HUES64 (cell line): ENCODE data around the gene CHI3L2.
A peak's percentile ranks its signal among the peaks of the same experiment; 100 is the strongest.

ENCODE experiments used
- H3K27ac ChIP-seq: 2 replicates; pipeline ENCODE4 v1.7.0; 2013; ENCODE audit warnings: low read depth, low read length, inconsistent platforms
- H3K27me3 ChIP-seq: 2 replicates; pipeline ENCODE4 v1.6.1; 2013; ENCODE audit warnings: mild to moderate bottlenecking, low read length; ENCODE audit not compliant: insufficient read depth
- H3K36me3 ChIP-seq: 2 replicates; pipeline ENCODE4 v1.6.1; 2013; ENCODE audit warnings: mild to moderate bottlenecking, low read length; ENCODE audit not compliant: insufficient read depth
- H3K4me1 ChIP-seq: 2 replicates; pipeline ENCODE4 v1.6.1; 2013; ENCODE audit warnings: mild to moderate bottlenecking, low read length, moderate library complexity; ENCODE audit not compliant: insufficient read depth
- H3K4me3 ChIP-seq: 2 replicates; pipeline ENCODE4 v1.5.1; 2013; ENCODE audit warnings: mild to moderate bottlenecking, low read length, moderate library complexity
- H3K9ac ChIP-seq: 2 replicates; pipeline ENCODE4 v1.6.1; 2013; ENCODE audit warnings: mild to moderate bottlenecking, low read depth, low read length
- H3K9me3 ChIP-seq: 2 replicates; pipeline ENCODE4 v1.6.1; 2013; ENCODE audit warnings: low read depth, low read length; ENCODE audit not compliant: insufficient read depth
- WGBS: fragments of 150-250, 120-280 bp; methylation state at CpG from one replicate; pipeline ENCODE4 v1.1.7; 2013; ENCODE audit warnings: missing lambda C conversion rate; 5-methylcytosine and 5-hydroxymethylcytosine counted together

Gene CHI3L2

GRCh38 chr1:111270771-111271463 lies 43.4 kb downstream of the CHI3L2 start:
- WGBS: 95% methylated on average over 40 of the region's 40 CpGs
- Histone ChIP-seq H3K4me1 (peaks cover 10% of the 10 kb centered on the region), H3K9me3 (no peaks in the 10 kb centered on the region), H3K27ac (no peak overlapping the region; the same call in 1 of the 2 replicates), H3K9ac (no peak overlapping the region), H3K4me3 (no peak overlapping the region), H3K27me3 (no peaks in the 10 kb centered on the region), H3K36me3 (no peaks in the 10 kb centered on the region)

DNA sequence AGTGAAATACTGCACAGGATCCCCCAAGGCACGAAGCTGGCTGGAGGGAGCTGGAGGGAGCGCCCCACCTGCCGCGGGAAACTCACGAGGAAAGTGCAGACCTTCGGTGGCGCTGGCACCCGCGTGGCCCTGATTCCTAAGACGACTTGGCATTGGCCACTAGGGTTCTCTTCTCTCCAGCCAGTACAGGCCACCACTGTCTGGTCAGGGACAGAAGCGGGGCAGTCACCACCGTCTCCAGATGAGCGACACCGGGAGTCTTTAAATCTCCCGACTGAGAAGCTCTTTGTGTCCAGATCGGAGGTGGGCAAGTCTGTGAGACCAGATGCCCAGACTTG lies 43.9 kb downstream of the CHI3L2 start:
- peaks cover 3% of the 10 kb centered on the region; the same call in 1 of the 2 replicates for H3K9me3 ChIP-seq
- H3K27me3 ChIP-seq: no peaks in the 10 kb centered on the region
- no peak overlapping the region for H3K9ac ChIP-seq
- WGBS: 78% methylated on average over 16 of the region's 16 CpGs
- no peaks in the 10 kb centered on the region for H3K36me3 ChIP-seq
- peak overlapping the region; percentile 72 for H3K27ac ChIP-seq
- H3K4me3 ChIP-seq: no peak overlapping the region
- H3K4me1 ChIP-seq: peaks cover 10% of the 10 kb centered on the region

- Histone ChIP-seq H3K4me3 (no peak overlapping the region), H3K9ac (no peak overlapping the region), H3K9me3 (peaks cover 8% of the 10 kb centered on the region; the same call in 1 of the 2 replicates), H3K27ac (peak overlapping the region; percentile 72), H3K27me3 (no peaks in the 10 kb centered on the region), H3K36me3 (no peaks in the 10 kb centered on the region), H3K4me1 (peaks cover 10% of the 10 kb centered on the region)
- 34% methylated on average over 3 of the region's 3 CpGs for WGBS
These were observed 44.6 kb downstream of the CHI3L2 start for GRCh38 chr1:111272081-111272480.

- peaks cover 8% of the 10 kb centered on the region; the same call in 1 of the 2 replicates for H3K9me3 ChIP-seq
- no peak overlapping the region for H3K4me3 ChIP-seq
- WGBS: 97% methylated on average over 4 of the region's 4 CpGs
- H3K9ac ChIP-seq: no peak overlapping the region
- no peak overlapping the region for H3K27ac ChIP-seq
- H3K36me3 ChIP-seq: no peaks in the 10 kb centered on the region
- peaks cover 10% of the 10 kb centered on the region for H3K4me1 ChIP-seq
- H3K27me3 ChIP-seq: no peaks in the 10 kb centered on the region
These were observed 47.1 kb downstream of the CHI3L2 start for GRCh38 chr1:111274653-111275052.

DNA sequence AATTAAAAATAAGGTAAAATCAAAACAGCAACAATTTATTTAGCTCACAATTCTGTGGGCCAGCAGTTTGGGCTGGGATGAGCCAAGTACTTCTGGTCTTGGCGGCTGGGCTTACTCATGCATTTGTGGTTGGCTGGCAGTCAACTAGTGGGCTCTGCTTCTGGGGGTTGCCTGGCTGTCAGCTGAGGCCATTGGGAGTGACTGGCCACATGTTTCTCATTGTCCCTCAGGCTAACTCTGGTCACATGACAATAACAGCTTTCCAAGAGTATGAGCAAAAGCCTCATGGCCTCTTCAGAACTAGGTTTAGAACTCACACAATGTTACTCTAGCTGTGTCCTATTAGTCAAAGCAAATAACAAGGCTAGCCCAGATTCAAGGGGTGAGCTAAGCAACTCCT lies 47.6 kb downstream of the CHI3L2 start:
- Histone ChIP-seq H3K27ac (no peak overlapping the region), H3K4me3 (no peak overlapping the region), H3K36me3 (no peaks in the 10 kb centered on the region), H3K9me3 (peaks cover 8% of the 10 kb centered on the region; the same call in 1 of the 2 replicates), H3K27me3 (no peaks in the 10 kb centered on the region), H3K4me1 (peaks cover 10% of the 10 kb centered on the region), H3K9ac (no peak overlapping the region)
- 82% methylated on average over 1 of the region's 1 CpG for WGBS

GRCh38 chr1:111275780-111276433 lies 48.4 kb downstream of the CHI3L2 start:
- no peak overlapping the region for H3K4me3 ChIP-seq
- H3K9ac ChIP-seq: no peak overlapping the region
- no peaks in the 10 kb centered on the region for H3K36me3 ChIP-seq
- peaks cover 8% of the 10 kb centered on the region; the same call in 1 of the 2 replicates for H3K9me3 ChIP-seq
- H3K27me3 ChIP-seq: no peaks in the 10 kb centered on the region
- peaks cover 10% of the 10 kb centered on the region for H3K4me1 ChIP-seq
- H3K27ac ChIP-seq: no peak overlapping the region

DNA sequence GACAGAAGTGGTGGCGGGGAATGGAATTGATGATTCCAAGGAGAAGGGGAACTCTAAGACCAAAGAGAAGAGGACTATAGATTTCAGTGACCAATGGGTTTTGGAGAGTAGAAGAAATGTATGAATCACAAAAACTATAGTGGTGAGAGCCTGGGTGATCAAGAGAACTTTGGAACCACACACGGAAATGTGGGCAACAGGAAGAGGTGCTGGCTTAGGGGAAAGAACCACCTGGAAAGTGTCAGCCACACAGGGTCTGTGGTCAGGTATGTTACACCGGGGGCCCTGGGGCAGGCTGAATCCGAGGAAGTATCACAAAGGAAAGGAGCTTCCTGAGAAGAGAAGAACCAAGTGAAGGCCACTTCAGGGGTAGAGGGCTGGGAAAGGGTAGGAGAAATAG lies 51.6 kb downstream of the CHI3L2 start:
- H3K4me3 ChIP-seq: no peak overlapping the region
- no peak overlapping the region for H3K9ac ChIP-seq
- H3K9me3 ChIP-seq: peaks cover 8% of the 10 kb centered on the region; the same call in 1 of the 2 replicates
- 92% methylated on average over 4 of the region's 4 CpGs for WGBS
- no peaks in the 10 kb centered on the region for H3K27me3 ChIP-seq
- no peaks in the 10 kb centered on the region for H3K4me1 ChIP-seq
- H3K27ac ChIP-seq: no peak overlapping the region
- H3K36me3 ChIP-seq: no peaks in the 10 kb centered on the region

DNA sequence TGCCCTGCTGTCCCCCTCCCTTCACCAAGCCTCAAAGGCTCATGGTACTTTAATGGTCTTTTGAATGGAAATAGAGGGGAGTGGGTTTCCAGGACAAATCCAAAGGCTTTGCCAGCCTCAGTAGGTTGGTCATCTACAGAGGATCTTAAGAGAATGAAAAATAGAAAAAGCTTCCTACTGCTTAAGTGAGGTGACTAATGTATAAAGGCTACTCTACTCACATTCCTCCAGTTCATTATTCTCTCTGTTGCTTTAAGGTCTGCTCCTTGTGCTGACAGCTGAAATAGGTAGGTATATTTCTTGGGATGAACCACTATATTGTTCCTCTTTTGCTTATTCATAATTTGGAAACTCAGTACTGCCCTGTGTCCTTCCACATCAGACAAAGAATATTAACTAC lies 52.8 kb downstream of the CHI3L2 start:
- Histone ChIP-seq H3K9ac (no peak overlapping the region), H3K4me1 (no peaks in the 10 kb centered on the region), H3K9me3 (peaks cover 8% of the 10 kb centered on the region; the same call in 1 of the 2 replicates), H3K4me3 (no peak overlapping the region), H3K27me3 (no peaks in the 10 kb centered on the region), H3K36me3 (no peaks in the 10 kb centered on the region), H3K27ac (no peak overlapping the region)

DNA sequence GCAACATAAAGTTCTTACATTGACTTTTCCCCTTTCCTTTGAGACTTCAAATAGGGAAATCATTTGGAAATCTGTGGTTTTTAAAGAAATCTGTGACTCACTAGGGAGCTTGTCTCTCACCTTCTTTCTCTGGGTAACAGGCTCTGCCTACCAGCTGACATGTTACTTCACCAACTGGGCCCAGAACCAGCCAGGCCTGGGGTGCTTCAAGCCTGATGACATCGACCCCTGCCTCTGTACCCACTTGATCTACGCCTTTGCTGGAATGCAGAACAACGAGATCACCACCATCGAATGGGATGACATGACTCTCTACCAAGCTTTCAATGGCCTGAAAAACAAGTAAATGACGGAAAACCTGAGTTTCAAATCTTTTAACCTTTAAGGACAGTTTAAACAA lies 53.9 kb downstream of the CHI3L2 start:
- H3K27me3 ChIP-seq: no peaks in the 10 kb centered on the region
- H3K9ac ChIP-seq: no peak overlapping the region
- no peak overlapping the region for H3K27ac ChIP-seq
- H3K4me1 ChIP-seq: no peaks in the 10 kb centered on the region
- WGBS: 93% methylated on average over 5 of the region's 5 CpGs
- H3K4me3 ChIP-seq: no peak overlapping the region
- H3K9me3 ChIP-seq: peaks cover 5% of the 10 kb centered on the region; the same call in 1 of the 2 replicates
- no peaks in the 10 kb centered on the region for H3K36me3 ChIP-seq

GRCh38 chr1:111283838-111284237 lies 56.3 kb downstream of the CHI3L2 start:
- H3K4me1 ChIP-seq: no peaks in the 10 kb centered on the region
- H3K9ac ChIP-seq: no peak overlapping the region
- H3K9me3 ChIP-seq: no peaks in the 10 kb centered on the region
- no peaks in the 10 kb centered on the region for H3K36me3 ChIP-seq
- H3K27ac ChIP-seq: no peak overlapping the region
- no peaks in the 10 kb centered on the region for H3K27me3 ChIP-seq
- H3K4me3 ChIP-seq: no peak overlapping the region

DNA sequence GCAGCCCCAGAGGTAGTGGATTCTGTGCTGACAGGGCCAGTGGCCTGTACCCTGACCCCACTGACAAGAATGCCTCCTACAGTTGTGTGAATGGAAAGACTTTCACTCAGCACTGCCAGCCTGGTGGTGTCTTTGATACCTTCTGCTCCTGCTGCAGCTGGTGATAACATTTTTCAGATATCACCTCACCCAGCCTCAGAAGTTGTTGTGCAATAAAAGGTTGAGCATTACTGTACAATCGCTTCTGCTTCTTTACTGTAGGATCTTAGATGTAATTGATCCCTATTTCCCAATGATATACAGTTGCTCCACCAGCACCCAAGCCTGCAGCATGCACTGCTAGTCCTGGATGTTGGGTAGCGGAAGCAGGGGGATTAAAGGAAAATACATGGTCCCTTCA lies 58.4 kb downstream of the CHI3L2 start:
- Histone ChIP-seq H3K27ac (no peak overlapping the region), H3K27me3 (no peaks in the 10 kb centered on the region), H3K9ac (no peak overlapping the region), H3K4me3 (no peak overlapping the region), H3K9me3 (no peaks in the 10 kb centered on the region), H3K4me1 (no peaks in the 10 kb centered on the region), H3K36me3 (no peaks in the 10 kb centered on the region)
- 92% methylated on average over 2 of the region's 2 CpGs for WGBS
